ENCODE measurements around the gene TFIP11.

DNA sequence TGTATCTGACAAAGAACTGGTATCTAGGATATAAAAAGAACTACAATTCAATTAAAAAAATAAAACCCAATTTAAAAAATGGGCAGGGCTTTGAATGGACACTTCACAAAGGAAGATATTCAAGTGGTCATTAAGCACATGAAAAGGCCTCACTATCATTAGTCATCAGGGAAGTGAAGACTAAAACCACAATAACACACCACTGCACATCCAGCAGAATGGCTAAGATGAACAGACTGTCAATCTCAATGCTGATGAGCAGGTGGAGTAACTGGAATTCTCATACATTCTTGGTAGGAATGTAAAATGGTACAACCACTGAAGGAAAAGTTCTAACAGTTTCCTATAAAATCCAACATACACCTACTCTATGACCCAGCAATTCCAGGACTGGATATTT is 37.6 kb downstream of the TFIP11 start:
- no peak for TF ChIP-seq POLR2AphosphoS5 (IDR thresholded peaks at IDR 0.05)
- no peak for TF ChIP-seq POLR2A (IDR thresholded peaks at IDR 0.05)
- TF ChIP-seq, protein P1, sequence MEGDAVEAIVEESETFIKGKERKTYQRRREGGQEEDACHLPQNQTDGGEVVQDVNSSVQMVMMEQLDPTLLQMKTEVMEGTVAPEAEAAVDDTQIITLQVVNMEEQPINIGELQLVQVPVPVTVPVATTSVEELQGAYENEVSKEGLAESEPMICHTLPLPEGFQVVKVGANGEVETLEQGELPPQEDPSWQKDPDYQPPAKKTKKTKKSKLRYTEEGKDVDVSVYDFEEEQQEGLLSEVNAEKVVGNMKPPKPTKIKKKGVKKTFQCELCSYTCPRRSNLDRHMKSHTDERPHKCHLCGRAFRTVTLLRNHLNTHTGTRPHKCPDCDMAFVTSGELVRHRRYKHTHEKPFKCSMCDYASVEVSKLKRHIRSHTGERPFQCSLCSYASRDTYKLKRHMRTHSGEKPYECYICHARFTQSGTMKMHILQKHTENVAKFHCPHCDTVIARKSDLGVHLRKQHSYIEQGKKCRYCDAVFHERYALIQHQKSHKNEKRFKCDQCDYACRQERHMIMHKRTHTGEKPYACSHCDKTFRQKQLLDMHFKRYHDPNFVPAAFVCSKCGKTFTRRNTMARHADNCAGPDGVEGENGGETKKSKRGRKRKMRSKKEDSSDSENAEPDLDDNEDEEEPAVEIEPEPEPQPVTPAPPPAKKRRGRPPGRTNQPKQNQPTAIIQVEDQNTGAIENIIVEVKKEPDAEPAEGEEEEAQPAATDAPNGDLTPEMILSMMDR (IDR thresholded peaks at IDR 0.05 in 8 of 11, conservative IDR thresholded peaks at IDR 0.05 in 3 of 11) = no peak
